Heart left ventricle (tissue), 16 donors: ENCODE data around the gene ANKRD44. TPM values are rescaled to one million over a fixed set of nuclear protein-coding genes. Genes with fewer than 3 reads are reported as not detected.

ENCODE experiments used
- ATAC-seq, 4 donors: fragments of 200-7000 bp; cut with Tn5 transposase; one replicate each; pipeline ENCODE4 v1.9.1; 2020 to 2022; ENCODE audit warnings: moderate library complexity in 4 of 4, mild to moderate bottlenecking in 3 of 4, moderate number of reproducible peaks in 1 of 4
- DNase-seq, 5 donors: peaks; one replicate each; pipeline ENCODE4 v3.0.0-alpha.2; 2020
- H3K27ac ChIP-seq, 12 donors: fragments of 200-600 bp; sonication (generic) in 4 of 12; one replicate each; pipeline versions ENCODE4 v1.5.0 to v1.8.0; 2016 to 2022; ENCODE audit warnings: mild to moderate bottlenecking in 2 of 12
- H3K27me3 ChIP-seq, 9 donors: fragments of 200-600 bp; sonication (generic) in 2 of 9; one replicate each; pipeline versions ENCODE4 v1.5.1 to v1.8.0; 2016 to 2022; ENCODE audit warnings: mild to moderate bottlenecking in 3 of 9
- H3K36me3 ChIP-seq, 9 donors: fragments of 200-600 bp; sonication (generic) in 2 of 9; one replicate each; pipeline versions ENCODE4 v1.5.0 to v1.8.0; 2018 to 2022; ENCODE audit warnings: mild to moderate bottlenecking in 2 of 9
- H3K4me1 ChIP-seq, 12 donors: fragments of 200-600 bp; sonication (generic) in 4 of 12; one replicate each; pipeline versions ENCODE4 v1.5.0 to v1.8.0; 2016 to 2022; ENCODE audit warnings: mild to moderate bottlenecking in 3 of 12
- H3K4me3 ChIP-seq, 12 donors: fragments of 200-600 bp; sonication (generic) in 4 of 12; one replicate each; pipeline versions ENCODE4 v1.5.0 to v1.8.0; 2017 to 2022; ENCODE audit warnings: mild to moderate bottlenecking in 9 of 12, moderate library complexity in 4 of 12
- H3K9me3 ChIP-seq, 12 donors: fragments of 200-600 bp; sonication (generic) in 4 of 12; one replicate each; pipeline versions ENCODE4 v1.5.0 to v1.8.0; 2016 to 2022; ENCODE audit warnings: mild to moderate bottlenecking in 1 of 12
- CTCF ChIP-seq, 12 donors: fragments of 200-600 bp; sonication (generic) in 4 of 12; IDR thresholded peaks; one replicate each; pipeline versions ENCODE4 v1.5.0 to v1.8.0; 2018 to 2022; ENCODE audit warnings: antibody characterized with exemption in 12 of 12, mild to moderate bottlenecking in 5 of 12
- POLR2A ChIP-seq, 2 donors: fragments of 450-650 bp; IDR thresholded peaks; one replicate each; pipeline ENCODE4 v1.6.1; 2017; ENCODE audit warnings: antibody characterized with exemption in 2 of 2, mild to moderate bottlenecking in 2 of 2, moderate library complexity in 2 of 2
- WGBS, 4 donors: extraction: QIAGEN DNeasy Blood & Tissue Kit in 2 of 4; methylation state at CpG; one replicate each; pipeline versions ENCODE4 v1.1.5 to v1.1.7; 2013 to 2018; 5-methylcytosine and 5-hydroxymethylcytosine counted together
- intact Hi-C, 10 donors: fragments of 100-400 bp; cut with DNase I; formaldehyde crosslinking; loops; one replicate each; pipeline versions ENCODE4 v1.11.1 to v1.14.2; 2022
- polyA plus RNA-seq, 2 donors: library from polyadenylated mRNA; stranded (reverse); fragments of 200-250 nt; gene quantifications; one replicate each; pipeline ENCODE4 v1.2.3, GENCODE V29; 2013
- total RNA-seq, 9 donors: library from RNA; depleted of rRNA in 2 of 9; stranded (reverse); fragments of >200 nt in 2 of 9; fragmentation: NEBNext Ultra II Directional in 3 of 9; extraction: Animal tissue kit (Norgen Biotek cat#: 25700) in 3 of 9; gene quantifications; one replicate each; pipeline versions ENCODE4 v1.1.0 to v1.2.4, GENCODE V29; 2016 to 2023
- donor health status: ischemic (EF 13 %, LVEDD 7.1; RV severe dilation, severe dysfunction).
- donor health status: healthy with polysubstance abuse.
- donor health status: DM: no; HTN: yes; CAD: no.
- donor health status: DM: no; HTN: no; CAD: no.
- donor health status: ischemic (EF 25% LVEDD 6.9; RV normal size, moderate dysfunction).
- donor health status: ischemic (EF 25% LVEDD 5.7; RV mildly dilated, moderate dysfunction).
- donor health status: healthy.
- donor health status: DM: yes; HTN: yes; CAD: no.
- donor health status: ischemic (EF 35%, LVEDD 5.7; RV mildly dilated, moderate dysfunction).
- donor health status: nonischemic (EF 11% LVEDD 7.7; RV severe dilation, severe dysfunction).
- donor health status: DM: yes; HTN: yes; CAD: no.
- donor health status: PGD.
- donor health status: ischemic (EF 29% LVEDD 5.4; RV normal size, mild dysfunction).
- donor health status: nonischemic (EF 23%, LVEDD 6.1; RV moderate dilation, normal function).

Gene ANKRD44
- total and polyA plus RNA-seq, 11 donors, result 2.4 to 30.6 (median 8.4) TPM

- no peak overlapping the region for H3K27ac ChIP-seq
- peaks cover 0 to 8% (median 0%) of the 10 kb centered on the region in 12 donors for H3K4me1 ChIP-seq
- no peaks in the 10 kb centered on the region for H3K27me3 ChIP-seq
- WGBS, 4 donors, result 67 to 79% (median 75%) methylated on average over 6 of the region's 6 CpGs
- ATAC-seq, result no peak
- no peak for TF ChIP-seq CTCF (IDR thresholded peaks at IDR 0.05)
- no peak for TF ChIP-seq POLR2A (IDR thresholded peaks at IDR 0.05)
- H3K4me3 ChIP-seq, result no peak overlapping the region
- DNase-seq, result no peak
- intact Hi-C loops, result loop anchor here in 1 of 10 donors (5.0 kb wide), 1 partner anchor 65 kb away; no protein-coding TSS in a partner anchor
- H3K9me3 ChIP-seq, result no peaks in the 10 kb centered on the region
- peaks cover 0 to 60% (median 8%) of the 10 kb centered on the region in 9 donors for H3K36me3 ChIP-seq
Observed at GRCh38 chr2:197121756-197122385, 188.7 kb downstream of the ANKRD44 start.

- Histone ChIP-seq H3K4me1 (peaks cover 0 to 8% (median 0%) of the 10 kb centered on the region in 12 donors), H3K9me3 (no peaks in the 10 kb centered on the region), H3K27me3 (no peaks in the 10 kb centered on the region), H3K36me3 (peaks cover 0 to 60% (median 8%) of the 10 kb centered on the region in 9 donors), H3K4me3 (no peak overlapping the region), H3K27ac (no peak overlapping the region)
- DNase-seq (no peak), ATAC-seq (no peak)
- no peak for TF ChIP-seq CTCF (IDR thresholded peaks at IDR 0.05)
- TF ChIP-seq POLR2A (IDR thresholded peaks at IDR 0.05), result no peak
- intact Hi-C loops, result loop anchor here in 1 of 10 donors (5.0 kb wide), 1 partner anchor 66 kb away; no protein-coding TSS in a partner anchor
- 95 to 98% (median 96%) methylated on average over 8 of the region's 8 CpGs for WGBS, 4 donors
Observed at GRCh38 chr2:197121255-197121654, 189.3 kb downstream of the ANKRD44 start.

GRCh38 chr2:197116306-197116879 lies 194.2 kb downstream of the ANKRD44 start:
- no peak for DNase-seq
- ATAC-seq, result no peak
- 84 to 90% (median 85%) methylated on average over 10 of the region's 10 CpGs for WGBS, 4 donors
- intact Hi-C loops, result loop anchor here in 4 of 10 donors (2.0 to 10.0 kb wide), 5 partner anchors 48 to 262 kb away; partner anchors contain the start of gene ANKRD44 (in 1 of the 4)
- Histone ChIP-seq H3K4me3 (no peak overlapping the region), H3K27ac (no peak overlapping the region), H3K36me3 (peaks cover 0 to 24% (median 3%) of the 10 kb centered on the region in 9 donors), H3K4me1 (peaks cover 0 to 10% (median 0%) of the 10 kb centered on the region in 12 donors), H3K27me3 (no peaks in the 10 kb centered on the region), H3K9me3 (no peaks in the 10 kb centered on the region)
- TF ChIP-seq POLR2A (IDR thresholded peaks at IDR 0.05) (no peak), CTCF (IDR thresholded peaks at IDR 0.05) (no peak)

- Histone ChIP-seq H3K27ac (no peak overlapping the region), H3K9me3 (no peaks in the 10 kb centered on the region), H3K27me3 (no peaks in the 10 kb centered on the region), H3K4me1 (peaks cover 0 to 10% (median 0%) of the 10 kb centered on the region in 12 donors), H3K4me3 (no peak overlapping the region), H3K36me3 (peaks cover 0 to 21% (median 0%) of the 10 kb centered on the region in 9 donors)
- no peak for DNase-seq
- ATAC-seq, result no peak
- intact Hi-C loops, result loop anchor here in 8 of 10 donors (2.0 to 10.0 kb wide), 6 partner anchors 49 to 263 kb away; partner anchors contain the start of gene ANKRD44 (in 3 of the 8)
- TF ChIP-seq POLR2A (IDR thresholded peaks at IDR 0.05) (no peak), CTCF (IDR thresholded peaks at IDR 0.05) (no peak)
Observed at GRCh38 chr2:197115325-197115724, 195.3 kb downstream of the ANKRD44 start.
